HepG2 (cell line): ENCODE data around the gene NDE1. TPM values are rescaled to one million over a fixed set of nuclear protein-coding genes. Genes with fewer than 3 reads are reported as not detected.

Source experiments
- ATAC-seq: fragments of 200-7000 bp; cut with Tn5 transposase; 3 replicates; pipeline ENCODE4 v1.9.1; 2020; ENCODE audit warnings: mild to moderate bottlenecking, moderate library complexity
- BruUV-seq: library from RNA; stranded (reverse); fragments of 400-500 nt; replicated peaks from 2 replicates; lab custom pipeline; 2021; lab: Mats Ljungman, UMichigan
- CTCF ChIA-PET: fragments of 300-600 bp; formaldehyde crosslinking; extraction: SDS; loops from one replicate; lab custom pipeline; 2021; ENCODE audit warnings: low total read pairs, inconsistent platforms, low intra/inter-chr PET ratio; lab: Yijun Ruan, JAX
- POLR2A ChIA-PET: fragments of 350-600 bp; sonication (Branson Sonifier 250); formaldehyde crosslinking; loops from one replicate; lab custom pipeline; 2020; ENCODE audit warnings: antibody characterized with exemption, inconsistent platforms; lab: Yijun Ruan, JAX
- DNase-seq: peaks from one replicate; pipeline ENCODE4 v3.0.0-alpha.2; 2015; ENCODE audit warnings: low spot score
- FAIRE-seq: peaks from 3 replicates; lab custom pipeline; 2011; peaks lifted over from hg19 to GRCh38; lab: Jason Lieb, UNC
- H2AFZ ChIP-seq: one replicate; pipeline ENCODE4 v1.6.1; 2011; ENCODE audit warnings: low read length, inconsistent platforms
- H3K27ac ChIP-seq: fragments of 300-600 bp; 3 replicates; pipeline ENCODE4 v1.8.0; 2011; ENCODE audit warnings: mixed run types, mild to moderate bottlenecking, mixed read lengths, low read length, inconsistent platforms; ENCODE audit not compliant: insufficient read depth; ENCODE audit errors: extremely low read length
- H3K27me3 ChIP-seq, 2 experiments: fragments of 200-600 bp in 1 of 2; 2 replicates in 1 of 2; 3 replicates in 1 of 2; pipeline versions ENCODE4 v1.6.0 to v1.8.0; 2011; ENCODE audit warnings: low read length in 2 of 2, mild to moderate bottlenecking in 2 of 2, moderate library complexity in 2 of 2, inconsistent platforms in 1 of 2; ENCODE audit not compliant: insufficient read depth in 2 of 2, control insufficient read depth in 1 of 2
- H3K36me3 ChIP-seq, 2 experiments: fragments of 200-600 bp in 1 of 2; replicated peaks in 1 of 2; 2 replicates in 1 of 2; 3 replicates in 1 of 2; pipeline versions ENCODE4 v1.5.1 to v1.8.0; 2011; ENCODE audit warnings: low read length in 2 of 2, inconsistent platforms in 1 of 2; ENCODE audit not compliant: insufficient read depth in 2 of 2, control insufficient read depth in 1 of 2
- H3K4me1 ChIP-seq: 2 replicates; pipeline ENCODE4 v1.5.1; 2012; ENCODE audit warnings: low read length, inconsistent platforms; ENCODE audit not compliant: insufficient read depth
- H3K4me2 ChIP-seq: 2 replicates; pipeline ENCODE4 v1.6.0; 2011; ENCODE audit warnings: low read depth, low read length, inconsistent platforms
- H3K4me3 ChIP-seq, 3 experiments: fragments of 200-600 bp in 1 of 3; sonication (generic), shearing (Covaris generic) in 1 of 3; replicated peaks in 1 of 3; 2 replicates each; pipeline ENCODE4 v1.5.1; 2011 to 2016; ENCODE audit warnings: low read length in 3 of 3, inconsistent platforms in 2 of 3, low read depth in 2 of 3, mild to moderate bottlenecking in 2 of 3, control low read depth in 1 of 3, mixed read lengths in 1 of 3; ENCODE audit not compliant: insufficient read depth in 1 of 3
- H3K79me2 ChIP-seq: one replicate; pipeline ENCODE4 v1.6.1; 2011; ENCODE audit warnings: low read length, inconsistent platforms; ENCODE audit not compliant: insufficient read depth
- H3K9ac ChIP-seq: 2 replicates; pipeline ENCODE4 v1.6.0; 2011; ENCODE audit warnings: mild to moderate bottlenecking, low read depth, low read length, inconsistent platforms; ENCODE audit not compliant: insufficient read depth
- H3K9me3 ChIP-seq: 2 replicates; pipeline ENCODE4 v1.5.1; 2012; ENCODE audit warnings: mild to moderate bottlenecking, low read length
- H4K20me1 ChIP-seq: 2 replicates; pipeline ENCODE4 v1.6.0; 2011; ENCODE audit warnings: inconsistent platforms, mild to moderate bottlenecking, low read length, moderate library complexity; ENCODE audit not compliant: insufficient read depth
- CC2D1A ChIP-seq: sonication (generic); formaldehyde crosslinking; IDR thresholded peaks from 2 replicates; pipeline ENCODE4 v1.8.1; 2023; ENCODE audit warnings: mild to moderate bottlenecking, missing genetic modification reagents
- DPF2 ChIP-seq: sonication (generic); formaldehyde crosslinking; IDR thresholded peaks from 2 replicates; pipeline ENCODE4 v1.4.0; 2020; ENCODE audit warnings: mild to moderate bottlenecking, low read depth, missing genetic modification reagents, borderline replicate concordance
- JUNB ChIP-seq: sonication (generic); formaldehyde crosslinking; IDR thresholded peaks from 2 replicates; pipeline ENCODE4 v1.8.0; 2022; ENCODE audit warnings: missing genetic modification reagents, mild to moderate bottlenecking, borderline replicate concordance
- MTA3 ChIP-seq: sonication (generic); formaldehyde crosslinking; IDR thresholded peaks from 2 replicates; pipeline ENCODE4 v1.4.0; 2020; ENCODE audit warnings: missing genetic modification reagents
- RELA ChIP-seq: sonication (generic); formaldehyde crosslinking; IDR thresholded peaks from 2 replicates; pipeline ENCODE4 v1.4.0; 2020; ENCODE audit warnings: missing genetic modification reagents
- REXO4 ChIP-seq: sonication (generic); formaldehyde crosslinking; IDR thresholded peaks from 2 replicates; pipeline ENCODE4 v1.8.0; 2022; ENCODE audit warnings: missing genetic modification reagents, mild to moderate bottlenecking, borderline replicate concordance
- SMC3 ChIP-seq: IDR thresholded peaks from 2 replicates; pipeline ENCODE4 v1.6.1; 2011; ENCODE audit warnings: low read length, improper control_type of control experiment
- ZBTB7A ChIP-seq: sonication (generic); formaldehyde crosslinking; IDR thresholded peaks from 2 replicates; pipeline ENCODE4 v1.8.0; 2022; ENCODE audit warnings: mild to moderate bottlenecking, missing genetic modification reagents
- ZNF614 ChIP-seq: IDR thresholded peaks from 2 replicates; pipeline ENCODE4 v1.6.1; 2018; ENCODE audit warnings: missing biosample characterization, missing genetic modification reagents, inconsistent platforms, borderline replicate concordance
- ZNF615 ChIP-seq: sonication (generic); formaldehyde crosslinking; IDR thresholded peaks from 2 replicates; pipeline ENCODE4 v1.5.0; 2020; ENCODE audit warnings: mild to moderate bottlenecking, missing genetic modification reagents, borderline replicate concordance
- ZNF746 ChIP-seq: sonication (generic); formaldehyde crosslinking; IDR thresholded peaks from 2 replicates; pipeline ENCODE4 v1.8.0; 2022; ENCODE audit warnings: mild to moderate bottlenecking, missing genetic modification reagents
- WGBS: methylation state at CpG from one replicate; pipeline ENCODE4 v1.1.6; 2017; ENCODE audit warnings: low lambda C conversion rate; 5-methylcytosine and 5-hydroxymethylcytosine counted together
- in situ Hi-C: cut with HindIII; loops from 2 replicates; pipeline ENCODE4 v1.10.0; 2017; ENCODE audit warnings: low pct_unique_long_range_greater_than_20kb; ENCODE audit not compliant: extremely low pct_ligation_motif_present
- intact Hi-C: fragments of 100-400 bp; cut with micrococcal nuclease; formaldehyde crosslinking; loops from one replicate; pipeline ENCODE4 v1.10.0; 2022; ENCODE audit not compliant: unreplicated experiment
- polyA plus RNA-seq, 8 experiments: library from polyadenylated mRNA; depleted of rRNA in 3 of 8; stranded (reverse) in 7 of 8; unstranded in 1 of 8; fragments of >200 nt; fragmentation: Illumina TruSeq in 4 of 8; extraction: Trizol in 4 of 8; gene quantifications; 2 replicates each; pipeline versions ENCODE4 v1.2.1 to v1.2.3, GENCODE V29; 2011 to 2016; ENCODE audit warnings: low read depth in 4 of 8, missing spikeins in 1 of 8, mixed read lengths in 1 of 8; ENCODE audit not compliant: insufficient read depth in 1 of 8
- total RNA-seq, 5 experiments: library from RNA; depleted of rRNA; stranded (reverse); fragments of >200 nt; fragmentation: Illumina TruSeq; extraction: Trizol; gene quantifications; 2 replicates each; pipeline ENCODE4 v1.2.3, GENCODE V29; 2016; ENCODE audit warnings: low read depth in 1 of 5
- TF ChIP-seq, protein P1 (sequence below), 2 experiments: IDR thresholded peaks; 2 replicates each; pipeline ENCODE4 v1.6.1; 2011 to 2012; ENCODE audit warnings: low read length in 2 of 2, borderline replicate concordance in 1 of 2, low read depth in 1 of 2, mild to moderate bottlenecking in 1 of 2, moderate library complexity in 1 of 2
- TF ChIP-seq, protein P2 (sequence below): sonication (generic); formaldehyde crosslinking; IDR thresholded peaks from 2 replicates; pipeline ENCODE4 v1.4.0; 2020; ENCODE audit warnings: missing genetic modification reagents, mild to moderate bottlenecking, borderline replicate concordance
- TF ChIP-seq, protein P3 (sequence below): sonication (generic); formaldehyde crosslinking; IDR thresholded peaks from 2 replicates; pipeline ENCODE4 v1.8.0; 2022; ENCODE audit warnings: missing genetic modification reagents, mild to moderate bottlenecking, inconsistent platforms, borderline replicate concordance

Gene NDE1
- total and polyA plus RNA-seq, 2 of the 13 experiments (the other 11 are each of a cell fraction or from before 2014, with no cell fraction given) = 40.9 to 72.5 TPM

DNA sequence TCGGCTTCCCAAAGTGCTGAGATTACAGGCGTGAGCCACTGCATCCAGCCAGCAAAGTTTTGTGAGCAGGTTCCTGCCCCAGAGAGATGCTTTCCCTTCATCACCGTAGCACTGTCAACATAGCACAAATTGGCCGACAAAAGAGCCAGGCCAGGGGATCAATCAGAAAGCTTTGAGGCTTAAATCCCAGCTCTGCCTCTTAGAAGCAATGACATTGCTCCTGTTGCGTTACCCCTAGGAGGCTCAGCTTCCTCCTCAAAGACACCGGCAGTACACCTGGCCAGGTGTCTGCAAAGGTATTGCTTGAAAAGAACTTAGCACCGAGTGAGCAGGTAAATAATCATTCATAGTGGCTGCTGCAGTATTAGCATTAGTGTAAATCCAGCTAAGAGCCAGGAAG, 86.5 kb downstream of the NDE1 start:
- 40% methylated on average over 7 of the region's 7 CpGs for WGBS
- ChIA-PET CTCF (no interaction called here), POLR2A (no interaction called here)
- DNase-seq (no peak), FAIRE-seq (no peak), ATAC-seq (no peak)
- no peaks in the 10 kb centered on the region for H3K9me3 ChIP-seq
- in situ Hi-C loops (no loop called here), intact Hi-C loops (no loop called here)
- H4K20me1 ChIP-seq = no peaks in the 10 kb centered on the region
- H3K27ac ChIP-seq = no peak overlapping the region
- no peaks in the 10 kb centered on the region for H3K79me2 ChIP-seq
- H3K4me2 ChIP-seq = no peak overlapping the region
- H3K36me3 ChIP-seq = no peaks in the 10 kb centered on the region
- H3K4me3 ChIP-seq = no peak overlapping the region
- H2AFZ ChIP-seq = no peak overlapping the region
- H3K4me1 ChIP-seq = no peaks in the 10 kb centered on the region
- no TSS peak for BruUV-seq
- peaks cover 9 to 33% of the 10 kb centered on the region in 2 experiments; a peak in 4 of 5 replicates for H3K27me3 ChIP-seq
- no peak overlapping the region for H3K9ac ChIP-seq
- TF ChIP-seq, protein P1, sequence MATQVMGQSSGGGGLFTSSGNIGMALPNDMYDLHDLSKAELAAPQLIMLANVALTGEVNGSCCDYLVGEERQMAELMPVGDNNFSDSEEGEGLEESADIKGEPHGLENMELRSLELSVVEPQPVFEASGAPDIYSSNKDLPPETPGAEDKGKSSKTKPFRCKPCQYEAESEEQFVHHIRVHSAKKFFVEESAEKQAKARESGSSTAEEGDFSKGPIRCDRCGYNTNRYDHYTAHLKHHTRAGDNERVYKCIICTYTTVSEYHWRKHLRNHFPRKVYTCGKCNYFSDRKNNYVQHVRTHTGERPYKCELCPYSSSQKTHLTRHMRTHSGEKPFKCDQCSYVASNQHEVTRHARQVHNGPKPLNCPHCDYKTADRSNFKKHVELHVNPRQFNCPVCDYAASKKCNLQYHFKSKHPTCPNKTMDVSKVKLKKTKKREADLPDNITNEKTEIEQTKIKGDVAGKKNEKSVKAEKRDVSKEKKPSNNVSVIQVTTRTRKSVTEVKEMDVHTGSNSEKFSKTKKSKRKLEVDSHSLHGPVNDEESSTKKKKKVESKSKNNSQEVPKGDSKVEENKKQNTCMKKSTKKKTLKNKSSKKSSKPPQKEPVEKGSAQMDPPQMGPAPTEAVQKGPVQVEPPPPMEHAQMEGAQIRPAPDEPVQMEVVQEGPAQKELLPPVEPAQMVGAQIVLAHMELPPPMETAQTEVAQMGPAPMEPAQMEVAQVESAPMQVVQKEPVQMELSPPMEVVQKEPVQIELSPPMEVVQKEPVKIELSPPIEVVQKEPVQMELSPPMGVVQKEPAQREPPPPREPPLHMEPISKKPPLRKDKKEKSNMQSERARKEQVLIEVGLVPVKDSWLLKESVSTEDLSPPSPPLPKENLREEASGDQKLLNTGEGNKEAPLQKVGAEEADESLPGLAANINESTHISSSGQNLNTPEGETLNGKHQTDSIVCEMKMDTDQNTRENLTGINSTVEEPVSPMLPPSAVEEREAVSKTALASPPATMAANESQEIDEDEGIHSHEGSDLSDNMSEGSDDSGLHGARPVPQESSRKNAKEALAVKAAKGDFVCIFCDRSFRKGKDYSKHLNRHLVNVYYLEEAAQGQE (IDR thresholded peaks at IDR 0.05; ENCODE audit: borderline replicate concordance in 1 of 2, low read depth in 1 of 2, low read length in 2 of 2) = no peak
- TF ChIP-seq DPF2 (CRISPR knock-in tag) = no peak
- TF ChIP-seq ZNF614 = no peak
- no peak for TF ChIP-seq ZBTB7A
- TF ChIP-seq RELA (CRISPR knock-in tag) = no peak
- TF ChIP-seq JUNB = no peak
- TF ChIP-seq, protein P2, sequence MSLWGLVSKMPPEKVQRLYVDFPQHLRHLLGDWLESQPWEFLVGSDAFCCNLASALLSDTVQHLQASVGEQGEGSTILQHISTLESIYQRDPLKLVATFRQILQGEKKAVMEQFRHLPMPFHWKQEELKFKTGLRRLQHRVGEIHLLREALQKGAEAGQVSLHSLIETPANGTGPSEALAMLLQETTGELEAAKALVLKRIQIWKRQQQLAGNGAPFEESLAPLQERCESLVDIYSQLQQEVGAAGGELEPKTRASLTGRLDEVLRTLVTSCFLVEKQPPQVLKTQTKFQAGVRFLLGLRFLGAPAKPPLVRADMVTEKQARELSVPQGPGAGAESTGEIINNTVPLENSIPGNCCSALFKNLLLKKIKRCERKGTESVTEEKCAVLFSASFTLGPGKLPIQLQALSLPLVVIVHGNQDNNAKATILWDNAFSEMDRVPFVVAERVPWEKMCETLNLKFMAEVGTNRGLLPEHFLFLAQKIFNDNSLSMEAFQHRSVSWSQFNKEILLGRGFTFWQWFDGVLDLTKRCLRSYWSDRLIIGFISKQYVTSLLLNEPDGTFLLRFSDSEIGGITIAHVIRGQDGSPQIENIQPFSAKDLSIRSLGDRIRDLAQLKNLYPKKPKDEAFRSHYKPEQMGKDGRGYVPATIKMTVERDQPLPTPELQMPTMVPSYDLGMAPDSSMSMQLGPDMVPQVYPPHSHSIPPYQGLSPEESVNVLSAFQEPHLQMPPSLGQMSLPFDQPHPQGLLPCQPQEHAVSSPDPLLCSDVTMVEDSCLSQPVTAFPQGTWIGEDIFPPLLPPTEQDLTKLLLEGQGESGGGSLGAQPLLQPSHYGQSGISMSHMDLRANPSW (CRISPR knock-in tag) = no peak
- no peak for TF ChIP-seq ZNF746 (CRISPR knock-in tag)
- TF ChIP-seq MTA3 (CRISPR knock-in tag) = no peak
- no peak for TF ChIP-seq REXO4 (CRISPR knock-in tag)
- no peak for TF ChIP-seq ZNF615
- TF ChIP-seq, protein P3, sequence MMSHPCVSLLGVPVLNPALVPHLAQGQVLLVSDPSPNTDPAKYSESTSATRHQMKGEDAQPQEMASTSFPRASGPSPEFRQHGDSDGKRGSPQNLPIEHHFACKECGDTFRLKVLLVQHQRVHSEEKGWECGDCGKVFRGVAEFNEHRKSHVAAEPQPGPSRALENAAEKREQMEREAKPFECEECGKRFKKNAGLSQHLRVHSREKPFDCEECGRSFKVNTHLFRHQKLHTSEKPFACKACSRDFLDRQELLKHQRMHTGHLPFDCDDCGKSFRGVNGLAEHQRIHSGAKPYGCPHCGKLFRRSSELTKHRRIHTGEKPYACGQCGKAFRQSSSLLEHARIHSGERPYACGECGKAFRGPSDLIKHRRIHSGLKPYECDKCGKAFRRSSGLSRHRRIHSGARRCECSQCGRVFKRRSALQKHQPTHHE (CRISPR knock-in tag) = no peak
- TF ChIP-seq CC2D1A (CRISPR knock-in tag) = no peak
- TF ChIP-seq SMC3 = no peak
